Suprapubic skin (tissue), 4 donors: ENCODE data around the gene MAN1C1.

Experiments
- CTCF ChIP-seq, 2 donors: fragments of 200-600 bp in 1 of 2; fragments of 450-650 bp in 1 of 2; sonication (generic) in 1 of 2; IDR thresholded peaks; one replicate each; pipeline ENCODE4 v1.5.1; 2016 to 2019; ENCODE audit warnings: antibody characterized with exemption in 2 of 2, mild to moderate bottlenecking in 1 of 2, moderate library complexity in 1 of 2
- POLR2A ChIP-seq, 2 donors: fragments of 450-650 bp; IDR thresholded peaks; one replicate each; pipeline ENCODE4 v1.6.1; 2017; ENCODE audit warnings: antibody characterized with exemption in 2 of 2, mild to moderate bottlenecking in 2 of 2, moderate library complexity in 2 of 2
- POLR2AphosphoS5 ChIP-seq, 3 donors: sonication (generic); formaldehyde crosslinking; IDR thresholded peaks; one replicate each; pipeline ENCODE4 v1.6.1; 2017; ENCODE audit warnings: antibody characterized with exemption in 3 of 3

GRCh38 chr1:25760871-25761270, 144.3 kb downstream of the MAN1C1 start:
- no peak for TF ChIP-seq POLR2A (IDR thresholded peaks at IDR 0.05)
- TF ChIP-seq CTCF (IDR thresholded peaks at IDR 0.05) = no peak
- TF ChIP-seq POLR2AphosphoS5 (IDR thresholded peaks at IDR 0.05) = no peak
